Endothelial cell (in vitro differentiated cells): Measurements from ENCODE around the gene ZBTB14. TPM values are rescaled to one million over a fixed set of nuclear protein-coding genes. Genes with fewer than 3 reads are reported as not detected.

Source experiments
- DNase-seq: peaks from one replicate; pipeline ENCODE4 v3.0.0; 2021; ENCODE audit warnings: low spot score
- H3K27ac Mint-ChIP-seq: one replicate; pipeline ENCODE4 v1.8.0; 2021; ENCODE audit warnings: mixed read lengths, inconsistent platforms; ENCODE audit not compliant: unreplicated experiment
- H3K27me3 Mint-ChIP-seq: one replicate; pipeline ENCODE4 v1.8.0; 2021; ENCODE audit warnings: mild to moderate bottlenecking, moderate library complexity, mixed read lengths, inconsistent platforms; ENCODE audit not compliant: unreplicated experiment
- H3K36me3 Mint-ChIP-seq: one replicate; pipeline ENCODE4 v1.8.0; 2021; ENCODE audit warnings: mild to moderate bottlenecking, low read depth, mixed read lengths, inconsistent platforms; ENCODE audit not compliant: unreplicated experiment
- H3K4me1 Mint-ChIP-seq: one replicate; pipeline ENCODE4 v1.8.0; 2021; ENCODE audit warnings: mild to moderate bottlenecking, mixed read lengths, inconsistent platforms; ENCODE audit not compliant: unreplicated experiment
- H3K4me3 Mint-ChIP-seq: one replicate; pipeline ENCODE4 v1.8.0; 2021; ENCODE audit warnings: mild to moderate bottlenecking, mixed read lengths, inconsistent platforms; ENCODE audit not compliant: unreplicated experiment
- H3K9me3 Mint-ChIP-seq: one replicate; pipeline ENCODE4 v1.8.0; 2021; ENCODE audit warnings: mixed read lengths, inconsistent platforms; ENCODE audit not compliant: unreplicated experiment
- total RNA-seq: library from RNA; stranded (reverse); fragmentation: NEBNext Ultra II Directional; extraction: Animal tissue kit (Norgen Biotek cat#: 25700); gene quantifications from one replicate; pipeline ENCODE4 v1.2.1, GENCODE V29; 2021; ENCODE audit not compliant: unreplicated experiment
- TF ChIP-seq, protein P1 (sequence below): fragments of 200-600 bp; sonication (generic); IDR thresholded peaks from one replicate; pipeline ENCODE4 v1.5.0; 2021; ENCODE audit warnings: antibody characterized with exemption; ENCODE audit not compliant: unreplicated experiment

ZBTB14 gene
- total RNA-seq, 1 donor from 2014 or later, result 23.2 TPM

DNA sequence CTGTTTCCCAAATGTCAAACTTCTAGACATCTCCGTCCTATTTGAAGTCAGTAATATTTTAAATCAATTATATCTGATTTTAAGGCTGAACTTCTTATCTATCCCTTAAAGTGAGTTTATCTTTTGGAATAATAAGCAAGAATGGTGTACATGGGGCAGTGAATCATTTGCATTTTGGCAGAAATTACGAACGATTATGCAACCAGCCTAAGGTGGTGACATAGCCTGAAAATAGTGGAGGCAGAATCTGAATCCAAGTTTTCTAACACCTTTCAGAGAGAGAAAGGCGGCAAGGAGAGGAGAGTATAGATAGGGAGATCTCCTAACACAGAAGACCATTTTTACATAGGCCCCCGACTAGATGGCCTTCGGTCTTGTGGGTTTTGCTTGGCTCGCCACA is 10.7 kb downstream of the ZBTB14 start:
- TF ChIP-seq, protein P1, sequence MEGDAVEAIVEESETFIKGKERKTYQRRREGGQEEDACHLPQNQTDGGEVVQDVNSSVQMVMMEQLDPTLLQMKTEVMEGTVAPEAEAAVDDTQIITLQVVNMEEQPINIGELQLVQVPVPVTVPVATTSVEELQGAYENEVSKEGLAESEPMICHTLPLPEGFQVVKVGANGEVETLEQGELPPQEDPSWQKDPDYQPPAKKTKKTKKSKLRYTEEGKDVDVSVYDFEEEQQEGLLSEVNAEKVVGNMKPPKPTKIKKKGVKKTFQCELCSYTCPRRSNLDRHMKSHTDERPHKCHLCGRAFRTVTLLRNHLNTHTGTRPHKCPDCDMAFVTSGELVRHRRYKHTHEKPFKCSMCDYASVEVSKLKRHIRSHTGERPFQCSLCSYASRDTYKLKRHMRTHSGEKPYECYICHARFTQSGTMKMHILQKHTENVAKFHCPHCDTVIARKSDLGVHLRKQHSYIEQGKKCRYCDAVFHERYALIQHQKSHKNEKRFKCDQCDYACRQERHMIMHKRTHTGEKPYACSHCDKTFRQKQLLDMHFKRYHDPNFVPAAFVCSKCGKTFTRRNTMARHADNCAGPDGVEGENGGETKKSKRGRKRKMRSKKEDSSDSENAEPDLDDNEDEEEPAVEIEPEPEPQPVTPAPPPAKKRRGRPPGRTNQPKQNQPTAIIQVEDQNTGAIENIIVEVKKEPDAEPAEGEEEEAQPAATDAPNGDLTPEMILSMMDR, result no peak
- Mint-ChIP-seq H3K27ac (no peak overlapping the region), H3K9me3 (no peaks in the 10 kb centered on the region), H3K4me3 (no peak overlapping the region), H3K27me3 (peaks cover 1% of the 10 kb centered on the region), H3K4me1 (no peaks in the 10 kb centered on the region), H3K36me3 (no peaks in the 10 kb centered on the region)
- no peak for DNase-seq

DNA sequence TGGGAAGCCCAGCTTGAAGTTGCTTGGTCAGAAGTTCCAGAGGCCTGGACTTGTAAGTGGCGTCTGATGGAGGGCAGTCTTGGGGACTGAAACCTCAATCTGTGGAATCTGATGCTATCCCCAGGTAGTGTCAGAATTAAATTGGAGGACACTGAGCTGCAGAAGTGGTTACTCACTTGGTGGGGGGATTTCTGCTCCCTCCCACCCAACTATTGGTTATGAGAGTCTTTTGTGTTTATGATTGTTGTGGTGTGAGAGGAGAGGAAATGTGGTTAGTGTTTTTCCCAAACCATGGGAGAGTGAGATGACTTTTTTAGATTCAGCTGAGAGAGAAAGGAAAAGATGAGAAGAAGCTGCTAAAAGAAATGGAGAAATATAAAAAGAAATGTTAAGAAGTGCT is 12.8 kb downstream of the ZBTB14 start:
- peaks cover 1% of the 10 kb centered on the region for H3K27me3 Mint-ChIP-seq
- no peak overlapping the region for H3K4me3 Mint-ChIP-seq
- H3K9me3 Mint-ChIP-seq, result no peaks in the 10 kb centered on the region
- no peak for DNase-seq
- no peak overlapping the region for H3K27ac Mint-ChIP-seq
- H3K36me3 Mint-ChIP-seq, result no peaks in the 10 kb centered on the region
- TF ChIP-seq, protein P1, result no peak
- no peaks in the 10 kb centered on the region for H3K4me1 Mint-ChIP-seq

DNA sequence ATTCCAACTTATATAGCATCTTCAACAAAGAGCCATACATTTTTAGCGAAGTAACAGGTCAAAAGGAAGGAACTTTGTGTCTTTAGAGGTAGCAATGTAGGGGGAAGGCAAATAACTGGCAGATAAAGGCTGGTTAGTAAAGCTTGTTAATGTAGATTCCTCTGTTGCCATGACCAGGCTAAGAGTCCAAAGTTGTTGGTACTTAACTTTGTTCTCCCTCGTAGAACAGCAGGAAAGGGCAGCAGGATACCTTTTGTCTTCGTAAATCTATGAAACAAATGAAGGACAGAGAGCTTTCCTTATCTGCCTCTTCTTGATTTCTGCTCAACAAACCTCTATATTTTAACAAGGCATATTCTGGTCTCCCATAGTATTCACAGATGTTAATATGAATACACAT is 18.6 kb downstream of the ZBTB14 start:
- Mint-ChIP-seq H3K4me3 (no peak overlapping the region), H3K36me3 (no peaks in the 10 kb centered on the region), H3K4me1 (peaks cover 6% of the 10 kb centered on the region), H3K27me3 (no peaks in the 10 kb centered on the region), H3K27ac (no peak overlapping the region), H3K9me3 (no peaks in the 10 kb centered on the region)
- TF ChIP-seq, protein P1, result no peak
- no peak for DNase-seq

DNA sequence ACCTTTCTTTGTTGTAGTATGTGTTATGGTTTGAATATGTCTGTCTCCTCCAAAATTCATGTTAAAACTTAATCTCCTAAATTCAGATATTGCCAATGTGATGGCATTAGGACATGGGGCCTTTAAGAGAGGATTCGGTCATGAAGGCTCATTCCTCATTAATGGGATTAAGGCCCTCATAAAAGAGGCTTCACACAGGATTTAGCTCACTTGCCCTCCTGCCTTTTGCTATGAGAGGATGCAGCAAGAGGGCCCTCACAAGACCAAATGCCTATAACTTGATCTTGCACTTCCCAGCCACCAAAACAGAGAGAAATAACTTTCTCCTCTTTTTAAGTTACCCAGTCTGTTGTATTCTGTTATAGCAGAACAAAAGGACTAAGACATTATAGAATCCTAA is 19.7 kb downstream of the ZBTB14 start:
- TF ChIP-seq, protein P1, result no peak
- no peaks in the 10 kb centered on the region for H3K27me3 Mint-ChIP-seq
- peaks cover 6% of the 10 kb centered on the region for H3K4me1 Mint-ChIP-seq
- DNase-seq, result no peak
- H3K36me3 Mint-ChIP-seq, result no peaks in the 10 kb centered on the region
- no peak overlapping the region for H3K4me3 Mint-ChIP-seq
- H3K9me3 Mint-ChIP-seq, result no peaks in the 10 kb centered on the region
- no peak overlapping the region for H3K27ac Mint-ChIP-seq

DNA sequence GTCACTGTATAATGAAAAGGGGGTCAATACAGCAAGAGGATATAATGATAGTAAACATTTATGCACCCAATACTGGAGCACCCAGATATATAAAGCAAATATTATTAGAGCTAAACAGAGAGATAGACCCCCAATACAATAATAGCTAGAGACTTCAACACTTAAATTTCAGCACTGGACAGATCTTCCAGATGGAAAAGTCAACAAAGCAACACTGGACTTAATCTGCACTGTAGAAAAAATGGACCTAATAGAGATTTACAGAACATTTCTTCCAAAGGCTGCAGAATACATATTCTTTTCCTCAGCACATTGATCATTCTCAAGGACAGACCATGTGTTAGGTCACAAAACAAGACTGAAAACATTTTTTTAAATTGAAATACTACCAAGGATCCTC is 26.7 kb downstream of the ZBTB14 start:
- Mint-ChIP-seq H3K9me3 (peaks cover 7% of the 10 kb centered on the region), H3K27ac (no peak overlapping the region), H3K36me3 (no peaks in the 10 kb centered on the region), H3K27me3 (no peaks in the 10 kb centered on the region), H3K4me1 (no peaks in the 10 kb centered on the region), H3K4me3 (no peak overlapping the region)
- TF ChIP-seq, protein P1, result no peak
- DNase-seq, result no peak
